ENCODE measurements around the gene CCDC88A. TPM values are rescaled to one million over a fixed set of nuclear protein-coding genes. Genes with fewer than 3 reads are reported as not detected.
A peak's percentile ranks its signal among the peaks of the same experiment; 100 is the strongest.
"Not testable (repeated sequence)": the region's sequence is repeated elsewhere in the genome, so short reads cannot be mapped to it uniquely, and the experiment has no call there.

CCDC88A gene
- total RNA-seq, 1 donor from 2014 or later = 21.7 TPM

DNA sequence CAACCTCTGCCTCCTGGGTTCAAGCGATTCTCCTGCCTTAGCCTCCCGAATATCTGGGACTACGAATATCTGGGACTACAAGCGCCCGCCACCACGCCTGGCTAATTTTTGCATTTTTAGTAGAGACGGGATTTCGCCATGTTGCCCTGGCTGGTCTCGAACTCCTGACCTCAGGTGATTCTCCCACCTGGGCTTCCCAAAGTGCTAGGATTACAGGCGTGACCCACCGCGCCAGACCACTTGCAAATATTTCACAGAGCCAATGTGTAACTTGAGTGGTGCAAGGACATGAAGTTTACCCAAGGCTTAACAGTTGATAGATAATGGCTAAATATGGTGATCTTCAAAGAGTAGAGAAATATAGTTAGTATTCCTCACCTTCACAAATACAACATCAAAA lies 136.6 kb downstream of the CCDC88A start:
- Histone ChIP-seq H3K4me3 (peak overlapping the region; percentile 87), H3K27me3 (ENCODE audit: low read depth) (no peaks in the 10 kb centered on the region), H3K27ac (replicated peaks) (peak overlapping the region; percentile 98), H3K36me3 (peaks cover 3% of the 10 kb centered on the region), H3K9me3 (replicated peaks) (no peaks in the 10 kb centered on the region), H3K4me1 (peaks cover 44% of the 10 kb centered on the region)
- intact Hi-C loops (cut with micrococcal nuclease) = no loop called here
- no peak for DNase-seq
- TF ChIP-seq, protein P1, sequence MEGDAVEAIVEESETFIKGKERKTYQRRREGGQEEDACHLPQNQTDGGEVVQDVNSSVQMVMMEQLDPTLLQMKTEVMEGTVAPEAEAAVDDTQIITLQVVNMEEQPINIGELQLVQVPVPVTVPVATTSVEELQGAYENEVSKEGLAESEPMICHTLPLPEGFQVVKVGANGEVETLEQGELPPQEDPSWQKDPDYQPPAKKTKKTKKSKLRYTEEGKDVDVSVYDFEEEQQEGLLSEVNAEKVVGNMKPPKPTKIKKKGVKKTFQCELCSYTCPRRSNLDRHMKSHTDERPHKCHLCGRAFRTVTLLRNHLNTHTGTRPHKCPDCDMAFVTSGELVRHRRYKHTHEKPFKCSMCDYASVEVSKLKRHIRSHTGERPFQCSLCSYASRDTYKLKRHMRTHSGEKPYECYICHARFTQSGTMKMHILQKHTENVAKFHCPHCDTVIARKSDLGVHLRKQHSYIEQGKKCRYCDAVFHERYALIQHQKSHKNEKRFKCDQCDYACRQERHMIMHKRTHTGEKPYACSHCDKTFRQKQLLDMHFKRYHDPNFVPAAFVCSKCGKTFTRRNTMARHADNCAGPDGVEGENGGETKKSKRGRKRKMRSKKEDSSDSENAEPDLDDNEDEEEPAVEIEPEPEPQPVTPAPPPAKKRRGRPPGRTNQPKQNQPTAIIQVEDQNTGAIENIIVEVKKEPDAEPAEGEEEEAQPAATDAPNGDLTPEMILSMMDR (IDR thresholded peaks at IDR 0.05; ENCODE audit: borderline replicate concordance) = no peak

DNA sequence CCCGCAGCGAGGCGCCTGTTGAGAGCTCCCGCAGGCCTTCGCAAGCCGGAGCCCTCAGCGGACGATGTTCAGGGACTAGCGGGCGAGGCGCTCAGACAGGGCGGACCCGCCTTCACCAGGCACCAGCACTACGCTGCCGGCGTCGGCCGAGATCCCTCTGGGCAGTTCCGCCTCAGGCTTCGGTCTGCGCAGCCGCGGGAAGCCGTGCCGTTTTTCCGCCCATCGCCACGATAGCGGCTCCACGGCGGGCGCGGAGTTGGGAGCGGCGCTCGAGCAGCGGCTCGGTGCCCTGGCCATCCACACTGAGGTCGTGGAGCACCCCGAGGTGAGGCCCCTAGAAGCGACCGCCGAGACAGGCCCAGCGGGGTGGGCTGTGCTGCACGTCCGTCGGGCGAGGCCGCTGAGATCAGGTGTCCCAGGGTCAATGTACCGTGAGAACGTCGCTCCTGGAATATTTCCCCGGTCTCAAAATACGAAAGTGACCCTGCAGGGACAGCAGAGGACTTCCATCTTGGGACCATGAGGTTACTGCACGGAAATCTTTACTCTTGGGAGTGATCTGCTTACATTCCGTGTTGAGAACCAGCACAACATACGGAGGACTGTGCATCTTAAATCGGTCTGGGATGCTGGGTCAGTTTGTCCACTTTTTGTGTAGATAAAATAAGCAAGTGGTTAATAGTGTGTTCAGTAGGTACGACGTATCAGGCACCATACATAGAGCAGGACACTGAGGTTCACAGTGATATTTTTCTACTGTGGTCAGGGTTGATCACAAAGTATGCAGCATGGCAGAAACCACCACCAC lies 137.3 kb downstream of the CCDC88A start:
- Histone ChIP-seq H3K4me1 (peaks cover 37% of the 10 kb centered on the region), H3K27me3 (ENCODE audit: low read depth) (no peaks in the 10 kb centered on the region), H3K36me3 (peaks cover 3% of the 10 kb centered on the region), H3K9me3 (replicated peaks) (no peaks in the 10 kb centered on the region), H3K4me3 (peak overlapping the region; percentile 87), H3K27ac (replicated peaks) (peak overlapping the region; percentile 98)
- TF ChIP-seq, protein P1 (IDR thresholded peaks at IDR 0.05; ENCODE audit: borderline replicate concordance) = no peak
- intact Hi-C loops (cut with micrococcal nuclease) = no loop called here
- DNase-seq = peak; percentile 91

DNA sequence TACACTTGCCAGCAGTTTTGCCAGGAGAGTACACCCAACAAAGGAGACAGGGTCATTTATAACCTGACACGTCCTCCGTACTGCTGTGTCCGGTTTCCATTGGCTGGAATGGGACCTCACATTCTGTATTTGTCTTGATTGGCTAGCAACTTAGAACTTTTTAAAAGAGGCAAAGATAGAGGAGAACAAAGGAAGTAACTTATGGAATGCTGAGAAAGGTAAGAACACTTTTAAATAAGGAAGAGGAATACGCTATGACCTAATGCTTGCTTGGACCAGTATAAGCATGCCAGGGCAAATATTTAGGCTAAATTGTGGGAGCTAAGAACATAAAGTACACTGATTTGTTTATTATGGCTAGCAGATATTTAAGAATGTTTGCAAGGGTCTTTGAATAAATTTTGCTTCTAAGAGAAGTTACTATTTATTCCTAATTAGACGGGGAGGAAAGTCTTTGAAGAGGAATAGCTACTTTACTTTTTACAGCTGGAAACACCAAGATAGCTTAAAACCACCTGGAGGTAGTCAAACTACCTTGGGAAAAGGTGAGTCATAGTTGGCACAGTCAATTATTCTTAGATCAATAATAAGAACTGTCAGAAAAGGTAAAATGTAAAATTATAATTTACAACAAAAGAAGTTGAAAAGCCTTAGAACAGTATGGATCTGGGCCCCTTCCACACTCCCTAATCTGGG lies 138.7 kb downstream of the CCDC88A start:
- Histone ChIP-seq H3K4me1 (peaks cover 32% of the 10 kb centered on the region), H3K27ac (replicated peaks) (peak overlapping the region; percentile 98)
- DNase-seq; intact Hi-C loops (cut with micrococcal nuclease); H3K4me3 ChIP-seq; H3K27me3 ChIP-seq (ENCODE audit: low read depth); H3K36me3 ChIP-seq; H3K9me3 ChIP-seq (replicated peaks): not testable (repeated sequence)

DNA sequence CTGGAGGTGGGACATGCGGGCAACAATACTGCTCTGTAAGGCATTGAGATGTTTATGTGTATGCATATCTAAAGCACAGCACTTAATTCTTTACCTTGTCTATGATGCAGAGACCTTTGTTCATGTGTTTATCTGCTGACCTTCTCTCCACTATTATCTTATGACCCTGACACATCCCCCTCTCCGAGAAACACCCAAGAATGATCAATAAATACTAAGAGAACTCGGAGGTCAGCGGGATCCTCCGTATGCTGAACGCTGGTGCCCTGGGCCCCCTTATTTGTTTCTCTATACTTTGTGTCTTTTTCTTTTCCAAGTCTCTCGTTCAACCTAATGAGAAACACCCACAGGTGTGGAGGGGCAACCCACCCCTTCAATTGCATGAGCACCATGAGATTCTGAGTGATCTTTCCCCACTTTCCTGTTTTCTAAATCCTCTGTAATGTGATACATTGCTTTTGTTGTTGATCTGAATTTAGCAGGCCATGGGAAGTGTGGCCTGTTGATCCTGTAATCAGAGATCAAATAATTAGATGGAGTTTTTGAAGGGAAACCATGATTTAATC lies 139.7 kb downstream of the CCDC88A start:
- H3K27ac ChIP-seq (replicated peaks); intact Hi-C loops (cut with micrococcal nuclease); DNase-seq; H3K27me3 ChIP-seq (ENCODE audit: low read depth); H3K4me3 ChIP-seq; H3K36me3 ChIP-seq; H3K9me3 ChIP-seq (replicated peaks): not testable (repeated sequence)
- H3K4me1 ChIP-seq = peaks cover 27% of the 10 kb centered on the region

DNA sequence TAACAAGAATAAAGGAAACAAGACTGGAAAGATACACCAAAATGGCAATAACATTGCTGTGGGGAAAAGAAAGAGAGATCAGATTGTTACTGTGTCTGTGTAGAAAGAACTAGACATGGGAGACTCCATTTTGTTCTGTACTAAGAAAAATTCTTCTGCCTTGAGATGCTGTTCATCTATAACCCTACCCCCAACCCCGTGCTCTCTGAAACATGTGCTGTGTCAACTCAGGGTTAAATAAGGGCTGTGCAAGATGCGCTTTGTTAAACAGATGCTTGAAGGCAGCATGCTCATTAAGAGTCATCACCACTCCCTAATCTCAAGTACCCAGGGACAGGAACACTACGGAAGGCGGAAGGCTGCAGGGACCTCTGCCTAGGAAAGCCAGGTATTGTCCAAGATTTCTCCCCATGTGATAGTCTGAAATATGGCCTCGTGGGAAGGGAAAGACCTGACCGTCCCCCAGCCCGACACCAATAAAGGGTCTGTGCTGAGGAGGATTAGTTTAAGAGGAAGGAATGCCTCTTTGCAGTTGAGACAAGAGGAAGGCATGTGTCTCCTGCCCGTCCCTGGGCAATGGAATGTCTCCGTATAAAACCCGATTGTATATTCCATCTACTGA lies 140.3 kb downstream of the CCDC88A start:
- not testable (repeated sequence) for H3K27ac ChIP-seq (replicated peaks)

DNA sequence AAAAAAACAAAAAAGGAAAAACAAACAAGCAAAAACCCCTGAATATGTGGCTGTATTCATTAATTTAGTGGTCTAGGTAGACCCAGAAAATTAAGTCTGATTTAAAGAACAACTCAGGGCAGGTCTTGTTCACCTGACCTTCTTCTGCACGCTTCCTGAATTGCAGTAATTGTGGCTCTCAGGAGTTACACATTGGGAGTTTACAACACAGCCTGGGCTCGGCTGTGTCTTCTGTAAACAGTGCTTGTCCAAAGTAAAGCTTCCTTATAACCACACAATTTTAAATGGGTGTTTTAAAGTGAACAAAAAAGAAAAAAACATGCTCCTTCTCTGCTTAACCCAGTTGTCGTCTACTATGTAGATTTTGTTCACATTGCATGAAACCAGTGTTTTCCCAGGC lies 142.3 kb downstream of the CCDC88A start:
- intact Hi-C loops (cut with micrococcal nuclease) = no loop called here
- peaks cover 4% of the 10 kb centered on the region for H3K4me1 ChIP-seq
- TF ChIP-seq, protein P1 (IDR thresholded peaks at IDR 0.05; ENCODE audit: borderline replicate concordance) = no peak
- no peak for DNase-seq
- no peaks in the 10 kb centered on the region for H3K36me3 ChIP-seq
- no peak overlapping the region for H3K4me3 ChIP-seq
- no peaks in the 10 kb centered on the region for H3K27me3 ChIP-seq (ENCODE audit: low read depth)
- H3K27ac ChIP-seq (replicated peaks) = no peak overlapping the region
- H3K9me3 ChIP-seq (replicated peaks) = no peaks in the 10 kb centered on the region

More for the DNA sequence above, 140.3 kb downstream of the CCDC88A start:
- DNase-seq; H3K4me3 ChIP-seq; intact Hi-C loops (cut with micrococcal nuclease); H3K9me3 ChIP-seq (replicated peaks); H3K36me3 ChIP-seq; H3K27me3 ChIP-seq (ENCODE audit: low read depth): not testable (repeated sequence)
- H3K4me1 ChIP-seq = peaks cover 22% of the 10 kb centered on the region

DNA sequence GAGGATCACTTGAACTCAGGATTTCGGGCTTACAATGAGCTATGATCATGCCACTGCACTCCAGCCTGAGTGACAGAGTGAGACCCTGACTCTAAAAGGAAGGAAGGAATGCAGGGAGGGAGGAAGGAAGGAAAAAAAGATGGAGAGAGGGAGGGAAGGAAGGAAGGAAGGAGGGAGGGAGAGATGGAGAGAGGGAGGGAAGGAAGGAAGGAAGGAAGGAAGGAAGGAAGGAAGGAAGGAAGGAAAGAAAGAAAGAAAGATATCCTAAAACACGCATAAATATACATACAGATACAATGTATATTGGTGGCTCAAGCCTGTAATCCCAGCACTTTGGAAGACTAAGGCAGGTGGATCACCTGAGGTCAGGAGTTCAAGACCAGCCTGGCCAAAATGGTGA lies 145.3 kb downstream of the CCDC88A start:
- intact Hi-C loops (cut with micrococcal nuclease); H3K27ac ChIP-seq (replicated peaks); H3K9me3 ChIP-seq (replicated peaks); H3K4me3 ChIP-seq; H3K27me3 ChIP-seq (ENCODE audit: low read depth); DNase-seq; H3K36me3 ChIP-seq; H3K4me1 ChIP-seq: not testable (repeated sequence)

All from left ventricle myocardium inferior (tissue), 1 donor.